K562 (cell line): Measurements from ENCODE around the gene FMNL3. TPM values are rescaled to one million over a fixed set of nuclear protein-coding genes. Genes with fewer than 3 reads are reported as not detected.
"Not testable (repeated sequence)": the region's sequence is repeated elsewhere in the genome, so short reads cannot be mapped to it uniquely, and the experiment has no call there.

Source experiments
- ATAC-seq: fragments of 200-7000 bp; cut with Tn5 transposase; 3 replicates; pipeline ENCODE4 v1.9.1; 2020; ENCODE audit warnings: moderate library complexity
- BruUV-seq: library from RNA; stranded (reverse); fragments of 400-500 nt; replicated peaks from 2 replicates; lab custom pipeline; 2021; lab: Mats Ljungman, UMichigan
- CTCF ChIA-PET: fragments of 300-600 bp; formaldehyde crosslinking; extraction: SDS; loops from one replicate; lab custom pipeline; 2021; ENCODE audit warnings: low intra/inter-chr PET ratio; lab: Yijun Ruan, JAX
- POLR2A ChIA-PET: fragments of 300-600, 350-650 bp; sonication (Branson Sonifier 250); formaldehyde crosslinking; extraction: SDS; loops from one replicate; lab custom pipeline; 2021; ENCODE audit warnings: antibody characterized with exemption, inconsistent platforms; lab: Yijun Ruan, JAX
- DNase-seq, 4 experiments: peaks; one replicate each; pipeline versions ENCODE4 v3.0.0 to v3.0.0-alpha.2; 2011 to 2018; ENCODE audit warnings: low spot score in 3 of 4, mixed read lengths in 3 of 4; ENCODE audit errors: extremely low read depth in 1 of 4
- FAIRE-seq: peaks from 2 replicates; lab custom pipeline; 2011; peaks lifted over from hg19 to GRCh38; lab: Jason Lieb, UNC
- H2AFZ ChIP-seq: 2 replicates; pipeline ENCODE4 v1.6.0; 2011; ENCODE audit warnings: low read depth, low read length, control low read depth, inconsistent platforms
- H3K27ac ChIP-seq: fragments of 200-600 bp; 3 replicates; pipeline ENCODE4 v1.8.0; 2011; ENCODE audit warnings: low read depth, mild to moderate bottlenecking, control low read depth, inconsistent platforms, low read length, moderate library complexity, mixed read lengths; ENCODE audit errors: extremely low read depth
- H3K27me3 ChIP-seq, 2 experiments: fragments of 300-600 bp in 1 of 2; 2 replicates in 1 of 2; 3 replicates in 1 of 2; pipeline versions ENCODE4 v1.6.0 to v1.8.0; 2011; ENCODE audit warnings: inconsistent platforms in 2 of 2, low read length in 2 of 2, mild to moderate bottlenecking in 1 of 2, mixed read lengths in 1 of 2, moderate library complexity in 1 of 2; ENCODE audit not compliant: control insufficient read depth in 2 of 2, insufficient read depth in 2 of 2
- H3K36me3 ChIP-seq: fragments of 300-600 bp; 3 replicates; pipeline ENCODE4 v1.8.0; 2011; ENCODE audit warnings: mild to moderate bottlenecking, low read length, inconsistent platforms; ENCODE audit not compliant: control insufficient read depth, insufficient read depth
- H3K4me1 ChIP-seq, 2 experiments: fragments of 200-600 bp in 1 of 2; replicated peaks in 1 of 2; 2 replicates in 1 of 2; 3 replicates in 1 of 2; pipeline versions ENCODE4 v1.5.1 to v1.8.0; 2011; ENCODE audit warnings: inconsistent platforms in 2 of 2, low read length in 2 of 2, mild to moderate bottlenecking in 1 of 2, mixed read lengths in 1 of 2, moderate library complexity in 1 of 2; ENCODE audit not compliant: control insufficient read depth in 2 of 2, insufficient read depth in 2 of 2
- H3K4me2 ChIP-seq: 2 replicates; pipeline ENCODE4 v1.6.1; 2011; ENCODE audit warnings: low read length, control low read depth, inconsistent platforms, mixed read lengths; ENCODE audit not compliant: insufficient read depth
- H3K4me3 ChIP-seq: fragments of 200-600 bp; sonication (generic), shearing (Covaris generic); 2 replicates; pipeline ENCODE4 v1.5.1; 2016; ENCODE audit warnings: control low read depth, inconsistent platforms
- H3K79me2 ChIP-seq: fragments of 200-600 bp; 3 replicates; pipeline ENCODE4 v1.8.0; 2011; ENCODE audit warnings: low read length, inconsistent platforms; ENCODE audit not compliant: control insufficient read depth, insufficient read depth
- H3K9ac ChIP-seq, 2 experiments: 2 replicates each; pipeline versions ENCODE4 v1.6.0 to v1.6.1; 2011; ENCODE audit warnings: low read depth in 2 of 2, low read length in 2 of 2, control low read depth in 1 of 2, inconsistent platforms in 1 of 2, mild to moderate bottlenecking in 1 of 2, mixed read lengths in 1 of 2; ENCODE audit not compliant: insufficient read depth in 1 of 2
- H3K9me1 ChIP-seq: one replicate; pipeline ENCODE4 v1.6.0; 2011; ENCODE audit warnings: inconsistent platforms, mild to moderate bottlenecking, low read length, moderate library complexity; ENCODE audit not compliant: control insufficient read depth, insufficient read depth
- H3K9me3 ChIP-seq: replicated peaks from 2 replicates; pipeline ENCODE4 v1.5.1; 2011; ENCODE audit warnings: low read depth, low read length, inconsistent platforms; ENCODE audit not compliant: control insufficient read depth, insufficient read depth
- H4K20me1 ChIP-seq: replicated peaks from 2 replicates; pipeline ENCODE4 v1.6.1; 2011; ENCODE audit warnings: low read length, inconsistent platforms, mixed read lengths; ENCODE audit not compliant: control insufficient read depth, insufficient read depth
- ZNF586 ChIP-seq: fragments of 450-650 bp; formaldehyde crosslinking; conservative IDR thresholded peaks from 2 replicates; pipeline ENCODE4 v1.4.0; 2020; ENCODE audit warnings: mild to moderate bottlenecking, moderate library complexity
- WGBS: fragments of 100-300 bp; shearing (Covaris generic); methylation state at CpG from one replicate; pipeline ENCODE4 v1.1.6; 2016; ENCODE audit warnings: low coverage, mixed read lengths; ENCODE audit not compliant: insufficient coverage; ENCODE audit errors: missing lambda C conversion rate; 5-methylcytosine and 5-hydroxymethylcytosine counted together
- in situ Hi-C: fragments of 300-500 bp; cut with MboI; formaldehyde crosslinking; loops from 4 replicates; pipeline ENCODE4 v1.15.0; 2018; ENCODE audit warnings: inconsistent platforms, mixed read lengths
- intact Hi-C: fragments of 100-400 bp; cut with micrococcal nuclease; formaldehyde crosslinking; loops from 2 replicates; pipeline ENCODE4 v1.14.2; 2022
- polyA plus RNA-seq, 8 experiments: library from polyadenylated mRNA; depleted of rRNA in 4 of 8; stranded (reverse) in 5 of 8; unstranded in 3 of 8; fragments of >200 nt; fragmentation: Nextera tagmentation in 2 of 8; fragmentation: Illumina TruSeq in 1 of 8; extraction: Ambion mirVana in 2 of 8; extraction: Trizol in 1 of 8; gene quantifications; 2 replicates each; pipeline versions ENCODE4 v1.2.1 to v1.2.3, GENCODE V29; 2011 to 2014; ENCODE audit warnings: inconsistent platforms in 1 of 8, missing spikeins in 1 of 8
- total RNA-seq, 7 experiments: library from RNA; depleted of rRNA in 6 of 7; stranded (reverse); fragments of >200 nt in 6 of 7; fragmentation: Illumina TruSeq in 2 of 7; extraction: Trizol in 2 of 7; gene quantifications; 2 replicates each; pipeline versions ENCODE4 v1.2.1 to v1.2.3, GENCODE V29; 2011 to 2021; ENCODE audit warnings: low replicate concordance in 1 of 7

FMNL3 gene
- total and polyA plus RNA-seq, 9 of the 15 experiments (the other 6 are each of a cell fraction or from before 2014, with no cell fraction given), result 0.49 to 14.4 (median 6.8) TPM

GRCh38 chr12:49609059-49609874 is 97.9 kb downstream of the FMNL3 start:
- Histone ChIP-seq H3K9ac (no peak overlapping the region), H2AFZ (no peak overlapping the region), H3K4me2 (no peak overlapping the region), H3K4me3 (no peak overlapping the region), H3K4me1 (no peaks in the 10 kb centered on the region), H3K79me2 (no peaks in the 10 kb centered on the region), H3K9me3 (no peaks in the 10 kb centered on the region), H3K27ac (no peak overlapping the region), H4K20me1 (no peaks in the 10 kb centered on the region), H3K9me1 (no peaks in the 10 kb centered on the region), H3K27me3 (no peaks in the 10 kb centered on the region), H3K36me3 (no peaks in the 10 kb centered on the region)
- ATAC-seq (no peak), DNase-seq (no peak), FAIRE-seq (no peak)
- CTCF ChIA-PET, result no interaction called here
- TF ChIP-seq ZNF586 (CRISPR knock-in tag), result no peak
- POLR2A ChIA-PET, result interaction anchor here (1.1 kb wide), 1 partner anchor 8 kb away, joined by 3 read pairs; no protein-coding TSS in a partner anchor
- no TSS peak for BruUV-seq
- in situ Hi-C loops (no loop called here), intact Hi-C loops (no loop called here)
- WGBS, result 42% methylated on average over 2 of the region's 2 CpGs

- FAIRE-seq, H3K27ac ChIP-seq, H4K20me1 ChIP-seq, intact Hi-C loops, ATAC-seq, H3K4me2 ChIP-seq, H3K79me2 ChIP-seq, H3K9ac ChIP-seq, H2AFZ ChIP-seq, H3K4me1 ChIP-seq, H3K9me3 ChIP-seq, CTCF ChIA-PET, BruUV-seq, H3K36me3 ChIP-seq, H3K4me3 ChIP-seq, in situ Hi-C loops, H3K27me3 ChIP-seq, DNase-seq, H3K9me1 ChIP-seq: not testable (repeated sequence)
- POLR2A ChIA-PET, result interaction anchor here (1.3 kb wide), 1 partner anchor 20 kb away, joined by 3 read pairs; no protein-coding TSS in a partner anchor
- WGBS, result 35% methylated on average over 3 of the region's 4 CpGs
Measured at GRCh38 chr12:49605539-49605938, 101.7 kb downstream of the FMNL3 start, which contains the start of gene FAM186B. Gene FAM186B, minus strand, starts transcription at chr12:49605639. Its CDS starts 162 bp downstream, at chr12:49605477.
